ENCODE measurements around the gene NT5DC4.

GRCh38 chr2:112730216-112730615, 9.4 kb downstream of the NT5DC4 start:
- TF ChIP-seq CTCF (IDR thresholded peaks at IDR 0.05) (no peak), EZH2 (IDR thresholded peaks at IDR 0.05) (no peak)

Measured in neural progenitor cell (in vitro differentiated cells).